Measurements from ENCODE around the gene ANTXR1. TPM values are rescaled to one million over a fixed set of nuclear protein-coding genes. Genes with fewer than 3 reads are reported as not detected.

ANTXR1 gene
- total RNA-seq, 1 donor from 2014 or later: 69.5 TPM

GRCh38 chr2:69164061-69164778, 151.2 kb downstream of the ANTXR1 start:
- no peak overlapping the region for H3K27ac Mint-ChIP-seq
- peaks cover 32% of the 10 kb centered on the region for H3K4me1 Mint-ChIP-seq (ENCODE audit: unreplicated experiment)
- TF ChIP-seq, protein P1, sequence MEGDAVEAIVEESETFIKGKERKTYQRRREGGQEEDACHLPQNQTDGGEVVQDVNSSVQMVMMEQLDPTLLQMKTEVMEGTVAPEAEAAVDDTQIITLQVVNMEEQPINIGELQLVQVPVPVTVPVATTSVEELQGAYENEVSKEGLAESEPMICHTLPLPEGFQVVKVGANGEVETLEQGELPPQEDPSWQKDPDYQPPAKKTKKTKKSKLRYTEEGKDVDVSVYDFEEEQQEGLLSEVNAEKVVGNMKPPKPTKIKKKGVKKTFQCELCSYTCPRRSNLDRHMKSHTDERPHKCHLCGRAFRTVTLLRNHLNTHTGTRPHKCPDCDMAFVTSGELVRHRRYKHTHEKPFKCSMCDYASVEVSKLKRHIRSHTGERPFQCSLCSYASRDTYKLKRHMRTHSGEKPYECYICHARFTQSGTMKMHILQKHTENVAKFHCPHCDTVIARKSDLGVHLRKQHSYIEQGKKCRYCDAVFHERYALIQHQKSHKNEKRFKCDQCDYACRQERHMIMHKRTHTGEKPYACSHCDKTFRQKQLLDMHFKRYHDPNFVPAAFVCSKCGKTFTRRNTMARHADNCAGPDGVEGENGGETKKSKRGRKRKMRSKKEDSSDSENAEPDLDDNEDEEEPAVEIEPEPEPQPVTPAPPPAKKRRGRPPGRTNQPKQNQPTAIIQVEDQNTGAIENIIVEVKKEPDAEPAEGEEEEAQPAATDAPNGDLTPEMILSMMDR (conservative IDR thresholded peaks at IDR 0.05): no peak
- no peaks in the 10 kb centered on the region for H3K9me3 Mint-ChIP-seq
- H3K36me3 Mint-ChIP-seq: peaks cover 39% of the 10 kb centered on the region
- DNase-seq (ENCODE audit: extremely low spot score, unreplicated experiment): no peak
- no peaks in the 10 kb centered on the region for H3K27me3 Mint-ChIP-seq
- no peak overlapping the region for H3K4me3 Mint-ChIP-seq

- H3K4me3 Mint-ChIP-seq: no peak overlapping the region
- no peaks in the 10 kb centered on the region for H3K9me3 Mint-ChIP-seq
- TF ChIP-seq, protein P1 (conservative IDR thresholded peaks at IDR 0.05): no peak
- no peak overlapping the region for H3K27ac Mint-ChIP-seq
- peaks cover 43% of the 10 kb centered on the region for H3K36me3 Mint-ChIP-seq
- no peak for DNase-seq (ENCODE audit: extremely low spot score, unreplicated experiment)
- peaks cover 36% of the 10 kb centered on the region for H3K4me1 Mint-ChIP-seq (ENCODE audit: unreplicated experiment)
- no peaks in the 10 kb centered on the region for H3K27me3 Mint-ChIP-seq
Measured at GRCh38 chr2:69165091-69165880, 152.3 kb downstream of the ANTXR1 start.

- Mint-ChIP-seq H3K4me3 (no peak overlapping the region), H3K9me3 (no peaks in the 10 kb centered on the region), H3K4me1 (ENCODE audit: unreplicated experiment) (peaks cover 25% of the 10 kb centered on the region), H3K27me3 (no peaks in the 10 kb centered on the region), H3K27ac (no peak overlapping the region), H3K36me3 (peaks cover 43% of the 10 kb centered on the region)
- TF ChIP-seq, protein P1 (conservative IDR thresholded peaks at IDR 0.05): no peak
- no peak for DNase-seq (ENCODE audit: extremely low spot score, unreplicated experiment)
Measured at GRCh38 chr2:69166465-69166811, 153.5 kb downstream of the ANTXR1 start.

DNA sequence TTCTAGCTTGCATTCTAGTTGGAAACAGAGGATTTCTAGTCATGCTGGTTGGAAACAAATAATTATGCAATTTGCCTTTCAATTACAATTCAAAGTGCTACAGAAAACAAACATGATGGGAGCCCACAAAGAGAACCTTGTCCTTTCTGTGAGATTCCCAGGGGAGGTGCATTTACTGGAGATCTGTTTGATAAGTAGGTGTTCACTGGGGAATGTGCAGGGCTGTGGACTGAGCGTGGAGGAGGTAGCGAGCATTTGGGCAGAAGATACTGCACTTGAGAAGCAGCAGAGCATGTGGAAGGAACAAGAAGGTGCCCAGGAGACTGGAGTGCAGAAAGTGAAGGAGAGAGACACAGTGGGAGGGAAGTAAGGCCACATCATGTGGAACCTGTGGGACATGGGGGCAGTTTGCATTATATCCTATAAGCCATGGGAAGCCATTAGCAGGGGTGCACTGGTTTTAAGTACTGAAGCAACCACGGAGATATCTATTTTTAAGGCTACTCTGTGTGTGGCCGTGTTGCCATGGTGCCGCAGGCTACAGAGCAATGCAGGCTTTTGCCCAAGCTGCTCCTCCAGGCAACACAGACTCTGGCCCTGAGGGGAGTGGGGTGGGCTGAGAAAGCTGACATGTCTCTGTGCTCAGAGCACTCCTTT, 154.0 kb downstream of the ANTXR1 start:
- TF ChIP-seq, protein P1 (conservative IDR thresholded peaks at IDR 0.05): no peak
- H3K27me3 Mint-ChIP-seq: no peaks in the 10 kb centered on the region
- H3K36me3 Mint-ChIP-seq: peaks cover 43% of the 10 kb centered on the region
- DNase-seq (ENCODE audit: extremely low spot score, unreplicated experiment): no peak
- no peak overlapping the region for H3K4me3 Mint-ChIP-seq
- H3K4me1 Mint-ChIP-seq (ENCODE audit: unreplicated experiment): peaks cover 22% of the 10 kb centered on the region
- H3K9me3 Mint-ChIP-seq: no peaks in the 10 kb centered on the region
- H3K27ac Mint-ChIP-seq: no peak overlapping the region

GRCh38 chr2:69167469-69167822, 154.5 kb downstream of the ANTXR1 start:
- Mint-ChIP-seq H3K27me3 (no peaks in the 10 kb centered on the region), H3K9me3 (no peaks in the 10 kb centered on the region), H3K27ac (no peak overlapping the region), H3K36me3 (peaks cover 46% of the 10 kb centered on the region), H3K4me3 (no peak overlapping the region), H3K4me1 (ENCODE audit: unreplicated experiment) (peaks cover 27% of the 10 kb centered on the region)
- DNase-seq (ENCODE audit: extremely low spot score, unreplicated experiment): no peak
- TF ChIP-seq, protein P1 (conservative IDR thresholded peaks at IDR 0.05): no peak

Data from type B pancreatic cell (in vitro differentiated cells).